A172 (cell line): ENCODE data around the gene LMAN2L. TPM values are rescaled to one million over a fixed set of nuclear protein-coding genes. Genes with fewer than 3 reads are reported as not detected.

Experiments
- DNase-seq: peaks from one replicate; pipeline ENCODE4 v3.0.0-alpha.2; 2015; ENCODE audit warnings: low spot score
- total RNA-seq: library from RNA; depleted of rRNA; stranded (reverse); fragments of >200 nt; shearing (Covaris generic); gene quantifications from 2 replicates; pipeline ENCODE4 v1.2.3, GENCODE V29; 2014

The LMAN2L gene
- total RNA-seq, 1 experiment from 2014 or later, result 49.3 TPM

GRCh38 chr2:96703021-96703751 lies 36.7 kb downstream of the LMAN2L start:
- no peak for DNase-seq

- DNase-seq, result peak; percentile 21
These were observed 37.6 kb downstream of the LMAN2L start for GRCh38 chr2:96702098-96702785.

GRCh38 chr2:96701636-96702035 lies 38.2 kb downstream of the LMAN2L start:
- DNase-seq, result no peak

GRCh38 chr2:96700086-96700485 lies 39.8 kb downstream of the LMAN2L start:
- DNase-seq, result no peak

GRCh38 chr2:96699621-96700020 lies 40.2 kb downstream of the LMAN2L start:
- no peak for DNase-seq

GRCh38 chr2:96699021-96699420 lies 40.8 kb downstream of the LMAN2L start:
- no peak for DNase-seq

- DNase-seq, result no peak
These were observed 41.5 kb downstream of the LMAN2L start for GRCh38 chr2:96698221-96698861.

- DNase-seq, result no peak
These were observed 42.4 kb downstream of the LMAN2L start for GRCh38 chr2:96697476-96697875.

- no peak for DNase-seq
These were observed 44.3 kb downstream of the LMAN2L start for GRCh38 chr2:96695602-96696001.

- DNase-seq, result no peak
These were observed 44.9 kb downstream of the LMAN2L start for GRCh38 chr2:96694816-96695455.

- DNase-seq, result no peak
These were observed 45.6 kb downstream of the LMAN2L start for GRCh38 chr2:96694279-96694678.

- no peak for DNase-seq
These were observed 46.3 kb downstream of the LMAN2L start for GRCh38 chr2:96693286-96694200.

- DNase-seq, result no peak
These were observed 47.5 kb downstream of the LMAN2L start for GRCh38 chr2:96692094-96692971.

GRCh38 chr2:96691022-96691612 lies 48.7 kb downstream of the LMAN2L start:
- no peak for DNase-seq

- no peak for DNase-seq
These were observed 49.4 kb downstream of the LMAN2L start for GRCh38 chr2:96690306-96691021.

GRCh38 chr2:96689431-96689991 lies 50.4 kb downstream of the LMAN2L start:
- no peak for DNase-seq

GRCh38 chr2:96688649-96689430 lies 51.0 kb downstream of the LMAN2L start:
- no peak for DNase-seq
